HG02642 (cell line): ENCODE data around the gene PNPLA7.
"Not testable (repeated sequence)": the region's sequence is repeated elsewhere in the genome, so short reads cannot be mapped to it uniquely, and the experiment has no call there.

Experiments used
- ATAC-seq: cut with Tn5 transposase; IDR thresholded peaks from one replicate; pipeline ENCODE4 v1.9.1; 2021; ENCODE audit warnings: mild to moderate bottlenecking; ENCODE audit not compliant: unreplicated experiment, poor library complexity

PNPLA7 gene

DNA sequence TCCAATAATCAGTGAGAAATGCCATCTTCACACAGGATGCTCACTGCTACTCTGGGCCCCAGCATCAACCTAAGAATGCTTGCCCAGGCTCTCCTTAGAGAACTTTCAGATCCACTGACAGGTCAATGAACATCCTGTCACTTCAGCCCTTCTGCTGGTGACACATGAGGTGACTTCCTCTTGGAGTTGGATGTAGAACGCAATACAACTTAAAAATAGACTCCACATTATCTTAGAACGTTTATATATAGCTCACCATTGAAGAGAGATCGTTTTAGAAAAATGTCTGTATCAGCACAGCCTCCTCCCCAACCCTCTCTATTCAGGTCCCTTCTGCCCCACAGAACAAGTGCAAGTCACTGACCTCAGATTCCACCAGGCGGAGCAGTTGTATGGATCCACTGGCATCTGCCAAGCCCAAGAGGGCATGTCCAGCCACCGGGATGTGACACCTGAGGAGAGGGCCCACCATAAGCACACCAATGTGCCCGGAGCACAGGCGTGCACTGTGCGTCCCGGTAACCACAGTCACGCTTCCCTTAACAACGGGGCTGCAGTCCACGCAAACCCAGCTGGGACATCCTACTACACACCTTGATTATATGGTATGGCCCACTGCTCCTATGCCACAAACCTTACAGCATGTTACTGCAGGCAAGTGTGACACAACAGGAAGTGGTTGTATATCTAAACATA, 25.7 kb upstream of the PNPLA7 start:
- no peak for ATAC-seq

DNA sequence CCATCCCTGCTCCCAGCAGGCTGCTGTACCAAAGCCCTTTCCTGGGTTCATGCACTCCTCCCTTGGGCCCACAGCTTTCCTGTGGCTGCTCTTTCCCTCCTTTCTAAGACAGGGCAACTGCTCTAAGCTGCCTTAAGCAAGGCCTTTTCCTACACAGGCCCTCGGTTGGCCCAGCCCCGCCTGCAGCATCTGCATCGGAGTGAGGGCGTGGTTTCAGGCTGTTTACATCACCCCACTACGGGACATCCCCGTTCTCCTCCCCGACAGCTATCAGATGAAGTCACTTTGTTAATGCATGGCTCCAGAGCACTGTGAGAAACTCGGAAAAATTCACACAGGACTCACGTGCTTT, 25.1 kb upstream of the PNPLA7 start:
- no peak for ATAC-seq

DNA sequence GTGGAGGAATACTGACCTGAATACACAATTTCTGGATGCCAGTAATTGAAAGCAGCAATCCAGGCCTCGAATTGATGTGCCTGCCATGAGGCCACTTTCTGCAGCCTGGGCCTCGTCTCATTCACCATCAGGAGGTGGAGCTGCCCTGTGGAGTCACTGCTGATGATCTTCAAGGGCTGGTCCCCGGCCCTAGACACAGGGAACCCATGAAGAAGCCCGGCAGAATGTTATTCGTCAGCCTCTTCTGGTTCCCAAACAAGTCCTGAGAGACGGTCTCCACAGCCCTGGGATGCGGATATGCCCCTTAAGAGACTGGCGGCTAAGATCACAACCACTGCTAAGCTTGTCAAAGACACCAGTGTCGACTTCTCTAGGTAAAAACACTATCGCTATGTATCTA, 24.0 kb upstream of the PNPLA7 start:
- ATAC-seq: no peak

DNA sequence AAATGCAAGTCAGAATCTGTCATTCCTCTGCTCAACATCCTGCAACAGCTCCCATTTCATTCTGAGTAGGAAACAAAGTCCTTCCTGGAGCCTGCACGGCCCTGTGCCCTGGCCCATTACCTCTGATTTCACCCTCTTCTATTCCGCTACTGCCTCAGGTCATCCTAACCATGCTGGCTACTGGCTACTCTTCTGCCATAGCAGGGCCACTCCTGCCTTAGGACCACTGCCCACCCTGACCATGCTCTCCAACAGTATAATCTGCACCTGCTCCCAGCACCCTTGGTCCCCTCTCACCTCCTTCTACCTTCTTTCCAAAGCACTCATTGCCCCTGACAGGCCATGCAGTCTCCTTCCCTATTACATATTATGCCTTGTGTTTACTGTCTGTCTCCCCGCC, 20.4 kb upstream of the PNPLA7 start:
- ATAC-seq: no peak

DNA sequence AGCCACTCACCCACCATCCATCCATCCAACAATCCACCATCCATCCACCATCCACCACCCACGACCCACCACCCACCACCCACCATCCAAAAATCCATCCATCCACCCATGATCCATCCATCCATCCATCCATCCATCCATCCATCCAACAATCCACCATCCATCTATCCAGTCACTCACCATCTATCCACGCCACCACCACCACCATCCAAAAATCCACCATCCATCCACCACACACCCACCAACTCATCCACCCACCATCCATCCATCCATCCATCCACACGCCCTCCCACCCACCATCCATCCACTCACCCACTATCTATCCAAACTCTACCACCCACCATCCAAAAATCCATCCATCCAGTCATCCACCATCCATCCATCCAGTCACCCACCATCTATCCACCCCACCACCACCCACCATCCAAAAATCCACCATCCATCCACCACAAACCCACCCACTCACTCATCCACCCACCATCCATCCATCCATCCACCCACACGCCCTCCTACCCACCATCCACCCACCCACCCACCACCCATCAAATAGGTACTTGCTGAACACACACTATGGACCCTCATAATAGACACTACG, 19.5 kb upstream of the PNPLA7 start:
- no peak for ATAC-seq

DNA sequence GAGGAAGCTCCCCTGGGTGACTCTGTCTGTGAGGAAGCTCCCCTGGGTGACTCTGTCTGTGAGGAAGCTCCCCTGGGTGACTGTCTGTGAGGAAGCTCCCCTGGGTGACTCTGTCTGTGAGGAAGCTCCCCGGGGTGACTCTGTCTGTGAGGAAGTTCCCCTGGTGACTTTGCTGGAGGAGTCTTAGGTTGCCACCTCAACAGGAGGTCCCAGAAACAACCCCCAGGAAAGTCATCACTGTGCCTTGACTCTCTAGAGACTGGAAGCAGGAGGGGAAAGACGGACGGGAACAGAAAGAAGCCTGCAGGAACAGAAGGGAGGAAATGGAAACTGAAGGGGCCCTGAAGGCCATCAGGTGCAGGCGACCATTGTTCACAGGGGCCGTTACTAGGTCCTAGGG, 18.2 kb upstream of the PNPLA7 start:
- not testable (repeated sequence) for ATAC-seq

DNA sequence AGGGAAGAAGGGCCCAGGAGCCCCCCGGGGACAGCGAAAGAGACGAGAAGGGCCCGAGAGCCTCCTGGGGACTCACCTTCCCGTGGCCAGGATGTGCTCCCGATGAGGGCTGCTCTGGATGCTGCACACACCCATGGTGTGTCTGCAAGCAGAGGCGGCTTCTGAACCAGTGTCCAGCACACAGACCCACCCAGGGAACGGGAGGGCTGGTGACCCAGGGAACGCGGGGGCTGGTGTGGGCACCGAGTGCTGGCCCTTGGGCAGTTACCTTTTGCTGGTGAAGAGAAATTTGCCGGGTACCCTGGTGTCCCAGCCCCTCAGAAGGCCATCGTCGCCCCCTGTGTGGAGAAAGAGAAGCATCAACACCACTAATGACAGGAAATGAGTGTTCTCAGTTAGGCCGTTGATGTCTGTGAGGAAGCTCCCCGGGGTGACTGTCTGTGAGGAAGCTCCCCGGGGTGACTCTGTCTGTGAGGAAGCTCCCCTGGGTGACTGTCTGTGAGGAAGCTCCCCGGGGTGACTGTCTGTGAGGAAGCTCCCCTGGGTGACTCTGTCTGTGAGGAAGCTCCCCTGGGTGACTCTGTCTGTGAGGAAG, 14.7 kb upstream of the PNPLA7 start:
- ATAC-seq: no peak

DNA sequence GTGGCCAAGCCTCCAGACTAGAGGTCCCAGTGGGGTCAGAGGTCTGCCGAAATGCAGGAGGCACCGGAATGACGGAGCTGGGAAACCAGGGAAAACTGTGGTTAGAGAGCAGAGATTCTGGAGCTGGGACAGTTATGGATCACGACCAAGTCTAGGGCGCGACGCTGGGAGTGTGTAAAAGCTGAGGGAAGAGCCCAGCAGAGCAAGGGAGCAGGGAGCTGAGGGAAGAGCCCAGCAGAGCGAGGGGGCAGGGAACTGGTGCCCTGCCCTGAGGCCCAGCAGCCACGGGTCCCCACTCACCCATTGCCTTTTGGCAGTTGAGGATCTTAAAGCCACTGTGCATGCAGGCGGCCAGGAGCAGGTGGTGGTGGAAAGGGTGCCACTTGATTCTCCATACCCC, 13.9 kb upstream of the PNPLA7 start:
- no peak for ATAC-seq

DNA sequence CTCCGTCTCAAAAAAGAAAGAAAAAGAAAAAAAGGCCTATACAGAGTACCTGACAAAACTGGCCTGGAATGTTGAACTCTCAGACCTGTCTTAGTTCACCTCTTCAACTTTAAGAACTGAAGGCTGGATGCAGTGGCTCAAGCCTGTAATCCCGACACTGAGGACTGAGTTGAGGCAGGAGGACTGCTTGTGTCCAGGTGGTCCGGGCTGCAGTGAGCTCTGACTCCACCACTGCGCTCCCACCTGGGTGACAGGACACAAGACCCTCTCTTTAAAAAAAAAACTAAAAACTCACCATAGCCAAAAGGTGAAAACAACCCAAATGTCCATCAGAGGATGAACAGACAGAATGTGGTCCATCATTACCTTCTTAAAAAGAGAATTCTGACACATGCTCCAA, 7.9 kb upstream of the PNPLA7 start:
- ATAC-seq: no peak

DNA sequence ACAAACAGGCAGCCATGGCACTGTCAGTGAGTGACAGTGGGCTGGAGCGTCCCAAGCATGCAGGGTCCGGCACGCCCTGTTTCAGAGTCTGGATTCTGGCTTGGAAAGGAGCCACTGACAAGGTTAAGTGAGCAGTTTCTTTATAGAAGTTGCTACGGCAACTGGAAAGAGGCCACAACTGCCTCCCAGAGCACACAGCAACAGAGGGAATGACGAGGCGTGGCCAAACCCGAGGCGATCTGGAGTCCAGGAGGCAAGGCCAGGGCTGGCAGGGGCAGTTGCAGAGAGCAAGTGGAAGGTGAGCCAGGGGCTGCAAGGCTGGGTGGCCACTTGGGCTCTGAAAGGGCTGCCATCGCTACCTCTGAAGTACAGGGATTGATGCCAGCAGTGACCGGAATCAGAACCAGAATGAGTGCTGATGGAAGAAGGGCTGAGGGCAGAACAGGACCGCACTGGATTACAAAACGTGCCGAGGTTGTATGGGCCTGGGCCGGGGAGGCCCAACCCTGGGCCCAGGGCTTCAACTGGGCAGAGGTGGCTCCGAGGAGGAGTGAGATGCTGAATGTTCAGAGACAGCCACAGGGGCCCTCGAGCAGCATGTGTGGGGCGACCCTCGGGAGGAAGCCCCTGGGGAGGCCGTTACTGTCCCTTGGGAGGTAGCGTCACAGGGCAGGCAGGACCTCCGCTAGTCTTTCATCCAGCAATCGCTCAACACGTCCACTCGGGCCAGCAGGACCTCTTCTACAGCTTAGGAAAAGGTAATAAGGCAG, 6.1 kb upstream of the PNPLA7 start:
- ATAC-seq: no peak

DNA sequence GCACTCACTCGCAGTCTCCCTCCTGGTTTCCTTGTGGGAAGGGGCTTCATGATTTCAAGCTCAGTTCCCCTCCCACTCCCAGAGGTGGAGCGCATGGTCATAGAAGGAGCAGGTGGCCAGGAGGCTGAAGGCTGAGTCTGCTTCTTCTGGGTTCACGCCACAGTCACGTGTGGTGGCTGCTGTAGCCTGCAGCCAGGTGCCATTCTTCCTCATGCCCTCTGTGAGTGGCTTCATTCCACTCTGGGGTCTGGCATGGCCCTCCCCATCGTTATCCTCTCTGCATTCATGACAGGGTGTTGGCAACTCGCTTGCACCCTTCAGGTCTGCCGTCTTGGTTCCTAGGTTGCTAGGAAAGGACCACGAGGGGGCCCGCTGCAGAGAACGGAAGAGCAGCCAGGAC, 5.0 kb upstream of the PNPLA7 start:
- no peak for ATAC-seq

DNA sequence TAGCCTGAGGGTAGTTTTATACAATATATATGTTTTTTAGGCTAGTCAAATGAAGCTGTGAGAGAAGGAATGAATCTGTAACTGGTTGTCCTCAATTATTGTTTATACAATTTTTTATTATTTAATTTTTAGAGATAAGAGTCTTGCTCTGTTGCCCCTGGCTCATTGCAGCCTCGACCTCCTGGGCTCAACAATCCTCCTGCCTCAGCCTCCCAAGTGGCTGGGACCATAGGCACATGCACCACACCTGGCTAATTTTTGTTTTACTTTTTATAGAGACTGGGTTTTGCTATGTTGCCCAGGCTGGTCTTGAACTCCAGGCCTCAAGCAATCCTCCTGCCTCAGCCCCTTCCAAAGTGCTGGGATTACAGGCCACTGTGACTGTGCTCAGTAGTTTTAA, 4.1 kb upstream of the PNPLA7 start:
- ATAC-seq: no peak

DNA sequence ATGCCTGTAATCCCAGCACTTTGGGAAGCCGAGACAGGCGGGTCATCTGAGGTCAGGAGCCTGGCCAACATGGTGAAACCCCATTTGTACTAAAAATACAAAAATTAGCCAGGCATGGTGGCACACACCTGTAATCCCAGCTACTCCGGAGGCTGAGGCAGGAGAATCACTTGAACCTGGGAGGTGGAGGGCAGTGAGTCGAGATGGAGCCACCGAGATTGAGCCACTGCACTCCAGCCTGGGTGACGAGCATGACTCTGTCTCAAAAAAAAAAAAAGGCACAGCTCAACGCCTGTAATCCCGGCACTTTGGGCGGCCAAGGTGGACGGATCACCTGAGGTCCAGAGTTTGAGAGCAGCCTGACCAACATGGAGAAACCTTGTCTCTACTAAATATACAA, 3.5 kb upstream of the PNPLA7 start:
- not testable (repeated sequence) for ATAC-seq

DNA sequence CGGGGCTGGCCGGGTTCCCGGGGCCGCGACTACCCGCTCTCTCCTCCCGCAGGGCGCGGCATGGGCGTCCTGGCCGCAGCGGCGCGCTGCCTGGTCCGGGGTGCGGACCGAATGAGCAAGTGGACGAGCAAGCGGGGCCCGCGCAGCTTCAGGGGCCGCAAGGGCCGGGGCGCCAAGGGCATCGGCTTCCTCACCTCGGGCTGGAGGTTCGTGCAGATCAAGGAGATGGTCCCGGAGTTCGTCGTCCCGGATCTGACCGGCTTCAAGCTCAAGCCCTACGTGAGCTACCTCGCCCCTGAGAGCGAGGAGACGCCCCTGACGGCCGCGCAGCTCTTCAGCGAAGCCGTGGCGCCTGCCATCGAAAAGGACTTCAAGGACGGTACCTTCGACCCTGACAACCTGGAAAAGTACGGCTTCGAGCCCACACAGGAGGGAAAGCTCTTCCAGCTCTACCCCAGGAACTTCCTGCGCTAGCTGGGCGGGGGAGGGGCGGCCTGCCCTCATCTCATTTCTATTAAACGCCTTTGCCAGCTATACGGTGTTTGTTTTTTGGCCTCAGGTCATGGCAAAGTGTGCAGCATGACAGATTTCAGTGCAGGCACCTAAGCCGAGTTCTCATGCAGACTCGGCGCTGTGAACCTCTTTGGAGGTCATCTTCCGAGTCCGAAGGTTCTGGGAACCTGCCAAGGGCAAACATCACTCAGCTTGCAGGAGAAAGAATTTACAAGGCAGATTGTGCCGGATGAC, 2.0 kb upstream of the PNPLA7 start:
- ATAC-seq: peak; percentile 40

DNA sequence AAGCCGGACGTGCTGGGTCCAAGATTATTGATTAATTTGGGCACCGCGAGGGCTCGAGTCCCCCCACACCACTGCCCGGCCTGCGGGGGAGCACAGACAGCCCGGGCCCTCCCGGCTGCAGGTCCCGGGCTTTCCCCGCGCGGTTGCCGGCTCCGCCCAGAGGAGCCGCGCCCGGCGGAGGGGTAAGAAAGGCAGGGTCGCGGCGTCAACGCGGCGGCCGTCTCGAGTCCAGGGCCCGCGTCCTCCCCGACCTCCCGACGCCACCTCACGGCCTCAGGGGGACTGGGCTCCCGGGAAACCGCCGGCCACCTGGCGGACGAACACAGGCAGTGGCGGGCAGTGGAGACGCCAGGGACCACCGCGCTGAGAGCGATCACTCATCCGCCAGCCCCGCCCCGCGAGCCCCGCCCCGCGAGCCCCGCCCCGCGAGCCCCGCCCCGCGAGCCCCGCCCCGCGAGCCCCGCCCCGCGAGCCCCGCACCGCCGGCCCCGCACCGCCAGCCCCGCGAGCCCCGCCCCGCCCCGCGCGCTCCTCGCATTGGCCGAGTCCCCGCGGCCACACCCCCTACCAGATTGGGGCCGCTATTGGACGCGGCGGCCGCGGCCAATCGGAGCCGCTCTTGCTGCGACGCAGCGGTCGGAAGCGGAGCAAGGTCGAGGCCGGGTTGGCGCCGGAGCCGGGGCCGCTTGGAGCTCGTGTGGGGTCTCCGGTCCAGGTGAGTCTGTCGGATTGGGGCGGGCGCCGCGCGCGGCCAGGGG, 1.2 kb upstream of the PNPLA7 start, which contains the start of gene MRPL41:
TSS of gene MRPL41 (plus strand) at position 616 of the 758 bp plus-strand sequence. CDS start 203 bp downstream, outside the sequence.
- peak; percentile 82 for ATAC-seq

DNA sequence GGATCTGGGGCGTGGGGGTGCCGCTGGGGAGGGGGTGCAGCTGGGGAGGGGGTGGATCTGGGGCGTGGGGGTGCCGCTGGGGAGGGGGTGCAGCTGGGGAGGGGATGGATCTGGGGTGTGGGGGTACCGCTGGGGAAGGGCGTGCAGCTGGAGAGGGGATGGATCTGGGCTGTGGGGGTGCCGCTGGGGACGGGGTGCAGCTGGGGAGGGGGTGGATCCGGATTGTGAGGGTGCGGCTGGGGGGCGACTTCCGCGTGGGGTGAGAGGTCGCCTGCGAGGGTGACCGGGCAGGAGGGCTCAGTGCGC, 709 bp upstream of the PNPLA7 start:
- not testable (repeated sequence) for ATAC-seq

DNA sequence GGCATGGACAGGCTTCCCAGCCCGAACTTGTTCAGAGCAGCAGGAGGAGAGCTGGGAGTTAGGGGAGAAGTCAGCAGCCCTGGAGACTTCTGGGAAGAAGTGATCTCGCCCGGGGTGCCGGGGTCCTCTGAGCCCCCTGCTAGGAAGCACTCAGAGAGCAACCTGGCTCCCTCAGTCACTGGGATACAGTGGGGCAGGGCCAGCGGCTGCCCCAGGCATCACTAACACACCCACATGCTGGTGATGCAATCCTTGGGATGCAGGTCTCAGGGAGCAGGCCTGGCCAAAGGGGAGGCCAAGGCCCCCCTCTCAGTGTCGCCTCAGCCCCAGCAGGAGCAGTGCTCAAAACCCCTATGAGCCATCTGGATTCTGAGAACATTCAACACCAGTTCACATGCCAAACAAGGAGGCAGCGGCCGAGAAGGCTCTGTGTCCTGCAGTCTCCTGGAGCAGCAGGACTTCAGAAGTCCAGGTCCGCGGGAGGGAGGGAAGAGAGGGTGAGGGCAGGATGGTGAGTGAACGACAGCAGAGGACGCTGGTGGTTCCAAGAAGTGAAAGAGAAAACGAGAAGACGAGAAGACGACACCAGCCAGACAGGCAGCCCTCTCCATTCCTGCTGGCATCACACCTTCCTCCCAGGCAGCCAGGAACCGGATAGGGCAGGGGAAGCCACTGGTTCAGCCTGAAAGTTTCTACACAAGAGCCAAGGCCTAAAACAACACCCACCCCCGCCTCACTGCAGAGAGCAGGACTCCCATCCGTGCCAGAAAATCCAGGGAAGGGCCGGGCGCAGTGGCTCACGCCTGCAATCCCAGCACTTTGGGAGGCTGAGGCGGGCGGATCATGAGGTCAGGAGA, 2.3 kb downstream of the PNPLA7 start:
- ATAC-seq: no peak

DNA sequence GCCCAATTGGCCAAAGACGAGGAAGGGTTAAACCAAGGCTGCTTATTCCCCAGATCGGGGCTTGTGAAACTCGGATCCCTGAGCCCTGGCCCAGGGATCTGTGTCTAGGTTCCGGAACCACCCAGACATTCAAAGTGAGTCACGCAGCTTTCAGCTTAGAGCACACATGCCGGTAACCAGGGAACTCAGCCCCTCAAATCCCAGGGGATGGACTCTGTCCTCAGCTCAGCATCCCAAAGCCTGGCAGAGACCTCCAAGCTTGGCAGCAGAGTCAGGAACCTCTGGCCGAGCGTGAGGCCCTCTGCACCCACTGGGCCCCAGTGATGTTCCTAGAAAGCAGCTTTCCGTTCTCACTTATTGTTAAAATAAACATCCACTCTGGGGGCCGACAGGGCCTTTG, 5.1 kb downstream of the PNPLA7 start:
- no peak for ATAC-seq

DNA sequence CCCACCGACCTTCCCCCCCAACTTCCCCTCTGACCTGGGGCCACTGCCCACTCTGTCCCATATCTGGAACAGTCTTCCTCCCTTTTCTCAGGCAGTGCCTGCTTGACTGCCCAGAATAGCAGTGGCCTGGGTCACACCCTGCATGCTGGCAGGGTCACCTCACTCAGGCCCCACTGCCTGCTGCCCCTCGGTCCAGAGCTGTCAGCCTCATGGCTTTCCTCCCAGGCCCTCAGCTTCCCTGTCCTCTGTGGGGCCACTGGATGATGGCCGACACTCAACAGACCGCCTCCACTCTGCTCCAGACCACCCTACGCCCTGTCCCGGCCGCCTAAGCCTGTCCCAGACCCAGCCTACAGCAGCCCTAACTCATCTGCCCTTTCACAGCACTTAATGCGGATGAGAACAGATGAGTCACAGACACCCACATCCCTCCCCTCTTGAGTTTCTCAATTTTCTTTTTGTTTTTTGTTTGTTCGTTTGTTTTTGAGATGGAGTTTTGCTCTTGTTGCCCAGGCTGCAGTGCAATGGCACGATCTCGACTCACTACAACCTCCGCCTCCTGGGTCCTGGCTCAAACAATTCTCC, 5.9 kb downstream of the PNPLA7 start:
- no peak for ATAC-seq
